ENCODE data around the gene SOD1.

DNA sequence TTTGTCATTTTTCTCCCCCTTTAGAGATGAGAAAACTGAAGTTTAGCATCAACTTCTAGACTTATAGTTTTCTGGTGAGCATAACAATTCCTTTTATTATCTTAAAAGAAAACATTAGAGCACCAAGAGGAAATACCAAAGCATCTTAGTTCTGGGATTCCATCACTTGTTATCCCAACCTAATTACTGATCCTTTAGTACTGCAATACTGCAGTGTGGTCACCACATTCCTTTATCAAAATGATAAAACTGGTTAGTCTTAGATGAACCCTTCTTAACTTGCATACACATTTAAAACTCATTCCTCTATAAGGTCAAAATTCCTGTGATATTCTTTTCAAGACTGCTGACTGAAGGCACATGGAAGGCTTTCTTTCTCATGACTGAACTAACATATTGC, 23.1 kb downstream of the SOD1 start:
- TF ChIP-seq POLR2A (IDR thresholded peaks at IDR 0.05): no peak
- TF ChIP-seq, protein P1, sequence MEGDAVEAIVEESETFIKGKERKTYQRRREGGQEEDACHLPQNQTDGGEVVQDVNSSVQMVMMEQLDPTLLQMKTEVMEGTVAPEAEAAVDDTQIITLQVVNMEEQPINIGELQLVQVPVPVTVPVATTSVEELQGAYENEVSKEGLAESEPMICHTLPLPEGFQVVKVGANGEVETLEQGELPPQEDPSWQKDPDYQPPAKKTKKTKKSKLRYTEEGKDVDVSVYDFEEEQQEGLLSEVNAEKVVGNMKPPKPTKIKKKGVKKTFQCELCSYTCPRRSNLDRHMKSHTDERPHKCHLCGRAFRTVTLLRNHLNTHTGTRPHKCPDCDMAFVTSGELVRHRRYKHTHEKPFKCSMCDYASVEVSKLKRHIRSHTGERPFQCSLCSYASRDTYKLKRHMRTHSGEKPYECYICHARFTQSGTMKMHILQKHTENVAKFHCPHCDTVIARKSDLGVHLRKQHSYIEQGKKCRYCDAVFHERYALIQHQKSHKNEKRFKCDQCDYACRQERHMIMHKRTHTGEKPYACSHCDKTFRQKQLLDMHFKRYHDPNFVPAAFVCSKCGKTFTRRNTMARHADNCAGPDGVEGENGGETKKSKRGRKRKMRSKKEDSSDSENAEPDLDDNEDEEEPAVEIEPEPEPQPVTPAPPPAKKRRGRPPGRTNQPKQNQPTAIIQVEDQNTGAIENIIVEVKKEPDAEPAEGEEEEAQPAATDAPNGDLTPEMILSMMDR (IDR thresholded peaks at IDR 0.05): no peak
